Subcutaneous abdominal adipose tissue (tissue), 5 donors: ENCODE results near the gene CD7.

ENCODE experiments used
- H3K27ac ChIP-seq: one replicate; pipeline ENCODE4 v1.7.0; 2013; ENCODE audit warnings: low read depth, mild to moderate bottlenecking, inconsistent platforms, low read length, moderate library complexity
- H3K27me3 ChIP-seq, 5 donors: one replicate each; pipeline ENCODE4 v1.7.0; 2013; ENCODE audit warnings: low read length in 5 of 5, inconsistent platforms in 1 of 5; ENCODE audit not compliant: control insufficient read depth in 5 of 5, insufficient read depth in 4 of 5
- H3K36me3 ChIP-seq, 5 donors: one replicate each; pipeline ENCODE4 v1.7.0; 2013; ENCODE audit warnings: low read length in 5 of 5; ENCODE audit not compliant: control insufficient read depth in 5 of 5, insufficient read depth in 5 of 5
- H3K4me1 ChIP-seq, 5 donors: one replicate each; pipeline ENCODE4 v1.7.0; 2013; ENCODE audit warnings: low read length in 5 of 5, mild to moderate bottlenecking in 3 of 5, moderate library complexity in 1 of 5; ENCODE audit not compliant: control insufficient read depth in 5 of 5, insufficient read depth in 5 of 5
- H3K4me3 ChIP-seq, 5 donors: one replicate each; pipeline ENCODE4 v1.7.0; 2013; ENCODE audit warnings: low read length in 5 of 5, low read depth in 1 of 5
- H3K9ac ChIP-seq, 5 donors: one replicate each; pipeline ENCODE4 v1.7.0; 2013; ENCODE audit warnings: low read length in 5 of 5, mild to moderate bottlenecking in 4 of 5, moderate library complexity in 3 of 5
- H3K9me3 ChIP-seq, 5 donors: one replicate each; pipeline ENCODE4 v1.7.0; 2013; ENCODE audit warnings: low read length in 5 of 5; ENCODE audit not compliant: control insufficient read depth in 5 of 5
- donor health status: healthy.
- donor health status: healthy.
- donor health status: healthy.
- donor health status: healthy.
- donor health status: healthy.

Gene CD7

DNA sequence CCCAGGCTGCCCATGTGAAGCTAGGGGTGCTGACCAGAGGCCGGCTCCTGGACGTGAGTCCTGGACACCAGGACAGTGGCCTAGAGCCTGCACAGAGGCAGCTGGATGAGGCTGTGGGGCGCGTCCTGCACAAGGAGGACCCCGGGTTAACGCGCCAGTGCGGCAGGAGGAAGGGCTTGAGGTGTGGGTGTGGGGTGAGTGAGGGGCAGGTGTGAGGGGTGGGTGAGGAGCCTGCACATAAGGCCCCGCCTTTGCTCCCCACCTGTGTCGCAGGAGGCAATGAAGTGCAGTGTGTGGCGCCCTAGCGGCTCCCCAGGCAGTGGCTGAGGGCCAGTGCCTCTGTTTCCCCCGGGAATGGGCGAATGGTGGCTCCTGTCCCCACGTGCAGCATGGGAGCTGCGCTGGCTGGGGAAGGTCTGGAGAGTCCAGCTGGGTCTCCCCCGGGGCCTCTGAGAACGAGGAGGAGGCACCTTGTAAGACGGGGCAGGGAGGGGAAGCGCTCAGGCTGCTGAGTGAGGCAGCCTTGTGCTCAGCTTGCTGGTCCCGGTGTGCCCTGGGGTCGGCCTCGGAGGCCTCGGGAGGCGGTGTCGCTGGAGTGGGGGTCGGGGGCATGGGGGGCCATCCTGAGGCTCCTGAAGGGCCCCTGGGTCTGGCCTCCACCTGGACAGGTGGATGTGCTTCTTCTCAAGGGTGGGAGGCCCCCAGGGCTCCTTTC lies 3.2 kb downstream of the CD7 start:
- no peak overlapping the region for H3K4me3 ChIP-seq
- no peaks in the 10 kb centered on the region for H3K36me3 ChIP-seq
- H3K9ac ChIP-seq, result no peak overlapping the region
- no peaks in the 10 kb centered on the region for H3K9me3 ChIP-seq
- H3K27ac ChIP-seq, result no peak overlapping the region
- H3K27me3 ChIP-seq, result peaks cover 27 to 55% (median 49%) of the 10 kb centered on the region in 5 donors
- peaks cover 0 to 25% (median 6%) of the 10 kb centered on the region in 5 donors for H3K4me1 ChIP-seq

DNA sequence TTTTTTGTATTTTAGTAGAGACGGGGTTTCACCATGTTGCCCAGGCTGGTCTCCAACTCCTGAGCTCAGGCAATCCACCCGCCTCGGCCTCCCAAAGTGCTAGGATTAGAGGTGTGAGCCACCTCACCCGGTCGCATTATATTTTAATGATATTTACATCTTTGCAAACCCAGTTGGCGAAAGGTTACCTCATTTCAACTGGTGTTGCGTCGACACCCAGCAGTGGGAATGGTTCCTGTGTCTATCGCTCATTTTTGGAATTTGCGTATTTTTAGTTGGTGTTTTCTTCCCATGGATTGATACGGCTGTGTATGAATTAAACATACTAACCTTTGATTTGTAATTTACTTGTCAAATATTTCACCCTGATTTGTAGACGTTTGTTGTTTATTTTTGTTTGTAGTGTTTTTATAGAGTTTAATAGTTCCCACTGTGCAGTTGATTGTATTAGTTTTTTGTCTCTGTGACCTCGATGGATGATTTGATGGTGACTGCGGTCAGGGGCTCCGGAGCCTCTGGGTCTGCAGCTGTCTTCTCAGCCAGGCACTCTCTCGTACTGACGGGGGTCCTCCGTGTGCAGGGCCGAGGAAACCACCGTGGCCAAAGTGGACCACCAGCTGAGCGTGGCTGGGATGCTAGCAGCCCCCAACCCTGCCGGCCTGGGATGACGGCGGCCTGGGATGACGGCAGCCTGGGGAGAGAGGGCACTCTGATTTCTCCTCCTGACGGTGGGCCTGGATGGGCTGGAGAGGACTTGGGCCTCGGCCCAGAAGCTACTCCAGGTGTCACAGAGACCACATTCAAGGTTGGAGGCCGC lies 4.0 kb downstream of the CD7 start:
- H3K4me1 ChIP-seq, result peaks cover 0 to 25% (median 6%) of the 10 kb centered on the region in 5 donors
- no peak overlapping the region for H3K9ac ChIP-seq
- peaks cover 30 to 55% (median 49%) of the 10 kb centered on the region in 5 donors for H3K27me3 ChIP-seq
- H3K27ac ChIP-seq, result no peak overlapping the region
- no peak overlapping the region for H3K4me3 ChIP-seq
- no peaks in the 10 kb centered on the region for H3K36me3 ChIP-seq
- no peaks in the 10 kb centered on the region for H3K9me3 ChIP-seq

- H3K9me3 ChIP-seq, result no peaks in the 10 kb centered on the region
- no peak overlapping the region for H3K4me3 ChIP-seq
- no peak overlapping the region for H3K27ac ChIP-seq
- H3K36me3 ChIP-seq, result no peaks in the 10 kb centered on the region
- H3K9ac ChIP-seq, result no peak overlapping the region
- peaks cover 34 to 54% (median 47%) of the 10 kb centered on the region in 5 donors for H3K27me3 ChIP-seq
- peaks cover 0 to 25% (median 6%) of the 10 kb centered on the region in 5 donors for H3K4me1 ChIP-seq
Observed at GRCh38 chr17:82311971-82312370, 5.4 kb downstream of the CD7 start.

DNA sequence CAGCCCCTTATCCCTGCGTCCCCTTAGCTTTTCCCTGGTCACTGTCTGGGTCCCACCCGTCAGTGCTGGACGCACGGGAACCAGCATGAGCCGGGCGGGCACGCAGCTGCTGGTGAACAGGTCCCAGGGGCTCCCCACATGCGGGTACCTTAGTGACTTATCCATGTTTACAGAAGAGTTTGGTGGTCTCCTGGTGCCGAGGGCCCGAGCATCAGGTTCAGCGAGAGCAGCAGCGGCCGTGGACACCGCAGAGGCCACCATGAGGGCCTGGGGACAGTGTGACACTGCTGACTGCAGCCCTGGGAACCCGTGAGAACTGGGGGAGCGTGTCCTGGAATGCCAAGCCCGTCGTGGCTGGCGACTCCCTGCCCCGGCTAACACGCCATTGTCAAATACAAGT lies 6.5 kb downstream of the CD7 start:
- H3K4me3 ChIP-seq, result no peak overlapping the region
- H3K36me3 ChIP-seq, result no peaks in the 10 kb centered on the region
- H3K27ac ChIP-seq, result no peak overlapping the region
- H3K4me1 ChIP-seq, result peaks cover 0 to 17% (median 5%) of the 10 kb centered on the region in 5 donors
- H3K9me3 ChIP-seq, result no peaks in the 10 kb centered on the region
- H3K27me3 ChIP-seq, result peaks cover 31 to 44% (median 37%) of the 10 kb centered on the region in 5 donors
- H3K9ac ChIP-seq, result no peak overlapping the region

- no peaks in the 10 kb centered on the region for H3K36me3 ChIP-seq
- no peaks in the 10 kb centered on the region for H3K9me3 ChIP-seq
- no peak overlapping the region for H3K27ac ChIP-seq
- H3K9ac ChIP-seq, result no peak overlapping the region
- peaks cover 0 to 8% (median 0%) of the 10 kb centered on the region in 5 donors for H3K4me1 ChIP-seq
- H3K4me3 ChIP-seq, result no peak overlapping the region
- peaks cover 24 to 37% (median 29%) of the 10 kb centered on the region in 5 donors for H3K27me3 ChIP-seq
Observed at GRCh38 chr17:82309656-82310570, 7.5 kb downstream of the CD7 start.

DNA sequence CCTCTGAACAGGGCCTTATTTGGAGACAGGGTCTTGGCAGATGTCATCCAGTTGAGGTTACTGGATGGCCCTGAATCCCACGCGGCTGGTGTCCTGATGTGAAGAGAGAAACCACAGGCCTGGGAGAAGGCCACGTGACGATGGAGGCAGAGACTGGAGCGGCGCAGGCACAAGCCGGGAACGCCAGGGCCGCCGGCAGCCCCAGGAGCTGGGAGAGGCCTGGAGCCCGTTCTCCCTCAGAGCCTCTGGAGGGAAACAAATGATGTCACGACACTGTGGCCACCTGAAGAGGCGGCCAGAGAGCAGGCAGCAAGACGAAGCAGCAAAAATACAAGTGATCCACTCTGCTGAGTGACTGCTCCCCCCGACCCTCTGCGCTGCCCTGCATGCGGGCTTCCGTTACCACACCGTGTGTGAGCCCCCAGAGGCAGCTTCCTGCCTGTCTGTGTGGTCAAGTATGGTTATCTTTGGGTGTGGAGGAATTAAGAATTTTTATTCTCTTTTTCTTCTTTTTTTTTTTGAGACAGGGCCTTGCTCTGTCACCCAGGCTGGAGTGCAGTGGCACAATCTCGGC lies 11.6 kb downstream of the CD7 start:
- H3K4me1 ChIP-seq, result peaks cover 0 to 6% (median 2%) of the 10 kb centered on the region in 5 donors
- H3K9ac ChIP-seq, result no peak overlapping the region
- no peaks in the 10 kb centered on the region for H3K36me3 ChIP-seq
- H3K9me3 ChIP-seq, result no peaks in the 10 kb centered on the region
- no peak overlapping the region for H3K27ac ChIP-seq
- no peak overlapping the region for H3K4me3 ChIP-seq
- peaks cover 16 to 34% (median 17%) of the 10 kb centered on the region in 5 donors for H3K27me3 ChIP-seq

- Histone ChIP-seq H3K9me3 (no peaks in the 10 kb centered on the region), H3K4me3 (no peak overlapping the region), H3K36me3 (no peaks in the 10 kb centered on the region), H3K27ac (no peak overlapping the region), H3K27me3 (peaks cover 9 to 27% (median 10%) of the 10 kb centered on the region in 5 donors), H3K9ac (no peak overlapping the region), H3K4me1 (peaks cover 0 to 9% (median 3%) of the 10 kb centered on the region in 5 donors)
Observed at GRCh38 chr17:82304826-82305726, 12.3 kb downstream of the CD7 start.

DNA sequence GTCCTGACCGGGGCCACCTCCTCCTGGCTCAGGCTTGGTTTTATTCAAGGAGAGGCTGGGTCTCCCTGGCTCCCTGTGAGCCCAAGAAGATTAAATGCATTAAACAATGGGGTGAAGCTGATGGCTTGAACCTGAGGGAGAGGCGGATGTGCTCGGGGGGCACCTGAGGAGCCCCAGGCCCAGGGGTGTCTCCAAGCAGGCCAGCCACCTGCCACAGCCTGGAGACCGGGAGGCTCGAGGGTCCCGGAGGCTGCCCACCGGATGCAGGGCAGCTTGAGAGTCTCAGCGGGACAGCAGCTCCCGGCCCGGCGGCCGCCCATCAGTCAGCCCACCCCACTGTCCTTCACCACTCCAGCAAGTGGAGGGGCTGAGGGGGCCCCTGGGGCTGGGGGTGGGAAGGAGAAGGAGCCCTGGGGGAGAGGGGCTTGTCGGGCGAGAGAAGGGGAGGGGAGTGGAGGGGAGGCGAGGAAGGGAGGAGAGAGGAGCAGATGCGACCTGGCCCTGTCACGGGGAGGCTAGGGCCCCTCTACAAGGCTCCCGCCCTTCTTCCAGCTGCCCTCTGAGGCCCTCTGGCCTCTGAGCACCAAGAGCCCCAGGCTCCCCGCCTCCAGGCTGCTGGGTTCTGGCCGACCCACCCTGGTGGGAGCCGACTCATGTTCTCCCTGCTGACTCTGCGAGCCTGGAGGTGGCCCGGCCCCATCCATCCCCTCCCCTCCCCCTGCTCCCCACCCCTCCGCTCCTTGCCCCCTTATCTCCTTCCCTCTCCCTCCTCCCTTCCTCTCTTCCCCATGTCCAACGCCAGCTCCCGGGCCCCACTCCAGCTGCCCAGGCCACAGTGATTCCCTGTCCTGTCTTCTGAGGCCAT lies 13.2 kb downstream of the CD7 start:
- Histone ChIP-seq H3K4me1 (peaks cover 0 to 9% (median 3%) of the 10 kb centered on the region in 5 donors), H3K9me3 (no peaks in the 10 kb centered on the region), H3K9ac (no peak overlapping the region), H3K36me3 (no peaks in the 10 kb centered on the region), H3K4me3 (no peak overlapping the region), H3K27ac (no peak overlapping the region), H3K27me3 (peaks cover 3 to 21% (median 7%) of the 10 kb centered on the region in 5 donors)
